ENCODE measurements around the gene C2orf81. TPM values are rescaled to one million over a fixed set of nuclear protein-coding genes. Genes with fewer than 3 reads are reported as not detected.

The C2orf81 gene
- total and polyA plus RNA-seq, 12 donors: 0.36 to 7.1 (median 1.8) TPM

- Histone ChIP-seq H3K36me3 (replicated peaks in 1 of 2) (no peaks in the 10 kb centered on the region), H3K4me3 (no peak overlapping the region), H3K27me3 (peaks cover 6% of the 10 kb centered on the region), H3K4me1 (replicated peaks in 1 of 2) (peaks cover 5 to 24% of the 10 kb centered on the region in 2 donors), H3K27ac (no peak overlapping the region), H3K9me3 (replicated peaks in 1 of 3) (no peaks in the 10 kb centered on the region)
- TF ChIP-seq, protein P1, sequence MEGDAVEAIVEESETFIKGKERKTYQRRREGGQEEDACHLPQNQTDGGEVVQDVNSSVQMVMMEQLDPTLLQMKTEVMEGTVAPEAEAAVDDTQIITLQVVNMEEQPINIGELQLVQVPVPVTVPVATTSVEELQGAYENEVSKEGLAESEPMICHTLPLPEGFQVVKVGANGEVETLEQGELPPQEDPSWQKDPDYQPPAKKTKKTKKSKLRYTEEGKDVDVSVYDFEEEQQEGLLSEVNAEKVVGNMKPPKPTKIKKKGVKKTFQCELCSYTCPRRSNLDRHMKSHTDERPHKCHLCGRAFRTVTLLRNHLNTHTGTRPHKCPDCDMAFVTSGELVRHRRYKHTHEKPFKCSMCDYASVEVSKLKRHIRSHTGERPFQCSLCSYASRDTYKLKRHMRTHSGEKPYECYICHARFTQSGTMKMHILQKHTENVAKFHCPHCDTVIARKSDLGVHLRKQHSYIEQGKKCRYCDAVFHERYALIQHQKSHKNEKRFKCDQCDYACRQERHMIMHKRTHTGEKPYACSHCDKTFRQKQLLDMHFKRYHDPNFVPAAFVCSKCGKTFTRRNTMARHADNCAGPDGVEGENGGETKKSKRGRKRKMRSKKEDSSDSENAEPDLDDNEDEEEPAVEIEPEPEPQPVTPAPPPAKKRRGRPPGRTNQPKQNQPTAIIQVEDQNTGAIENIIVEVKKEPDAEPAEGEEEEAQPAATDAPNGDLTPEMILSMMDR (IDR thresholded peaks at IDR 0.05): no peak
- TF ChIP-seq POLR2A (IDR thresholded peaks at IDR 0.05): no peak
- no peak for DNase-seq
- 74 to 83% (median 77%) methylated on average over 3 of the region's 3 CpGs for WGBS, 4 donors
- intact Hi-C loops (cut with DNase I): no loop called here
These were observed 4.2 kb downstream of the C2orf81 start for GRCh38 chr2:74417197-74417596.

GRCh38 chr2:74416778-74417177 lies 4.6 kb downstream of the C2orf81 start:
- DNase-seq: no peak
- Histone ChIP-seq H3K27me3 (peaks cover 6% of the 10 kb centered on the region), H3K9me3 (replicated peaks in 1 of 3) (no peaks in the 10 kb centered on the region), H3K36me3 (replicated peaks in 1 of 2) (no peaks in the 10 kb centered on the region), H3K4me3 (no peak overlapping the region), H3K27ac (no peak overlapping the region), H3K4me1 (replicated peaks in 1 of 2) (peaks cover 4 to 24% of the 10 kb centered on the region in 2 donors)
- intact Hi-C loops (cut with DNase I): no loop called here
- no peak for TF ChIP-seq POLR2A (IDR thresholded peaks at IDR 0.05)
- TF ChIP-seq, protein P1 (IDR thresholded peaks at IDR 0.05): no peak
- 55 to 69% (median 59%) methylated on average over 3 of the region's 3 CpGs for WGBS, 4 donors

GRCh38 chr2:74415762-74416395 lies 5.5 kb downstream of the C2orf81 start:
- Histone ChIP-seq H3K9me3 (replicated peaks in 1 of 3) (no peaks in the 10 kb centered on the region), H3K27me3 (peaks cover 6% of the 10 kb centered on the region), H3K27ac (no peak overlapping the region), H3K36me3 (replicated peaks in 1 of 2) (no peaks in the 10 kb centered on the region), H3K4me1 (replicated peaks in 1 of 2) (peaks cover 0 to 19% of the 10 kb centered on the region in 2 donors), H3K4me3 (peak overlapping the region in 2 of 4 donors; percentile 15 to 50)
- intact Hi-C loops (cut with DNase I): no loop called here
- DNase-seq: no peak
- TF ChIP-seq, protein P1 (IDR thresholded peaks at IDR 0.05): no peak
- TF ChIP-seq POLR2A (IDR thresholded peaks at IDR 0.05): no peak
- WGBS, 4 donors: 54 to 64% (median 56%) methylated on average over 27 to 35 of the region's 35 CpGs

GRCh38 chr2:74414881-74415761 lies 6.3 kb downstream of the C2orf81 start:
- Histone ChIP-seq H3K27me3 (peaks cover 6% of the 10 kb centered on the region), H3K4me3 (peak overlapping the region in 2 of 4 donors; percentile 15 to 50), H3K27ac (peak overlapping the region in 2 of 5 donors; percentile 16 to 31), H3K4me1 (replicated peaks in 1 of 2) (peaks cover 0 to 17% of the 10 kb centered on the region in 2 donors), H3K9me3 (replicated peaks in 1 of 3) (no peaks in the 10 kb centered on the region), H3K36me3 (replicated peaks in 1 of 2) (no peaks in the 10 kb centered on the region)
- DNase-seq: peak in 3 of 7 donors; percentile 25 to 34 (median 29)
- TF ChIP-seq POLR2A (IDR thresholded peaks at IDR 0.05): no peak
- TF ChIP-seq, protein P1 (IDR thresholded peaks at IDR 0.05): peak in 1 of 6 experiments; percentile 16
- intact Hi-C loops (cut with DNase I): no loop called here
- WGBS, 4 donors: 8 to 13% (median 9%) methylated on average over 7 to 66 of the region's 66 CpGs

All from adrenal gland (tissue), 12 donors.